ENCODE data around the gene GRAMD4.

- TF ChIP-seq CTCF (conservative IDR thresholded peaks at IDR 0.05 in 1 of 2, IDR thresholded peaks at IDR 0.05 in 1 of 2; ENCODE audit: extremely low read depth in 1 of 2, insufficient read depth in 1 of 2, low read depth in 1 of 2, low read length in 2 of 2) (no peak), EZH2 (IDR thresholded peaks at IDR 0.05; ENCODE audit: borderline replicate concordance, low read length) (no peak)
Measured at GRCh38 chr22:46675938-46676337, 55.8 kb downstream of the GRAMD4 start.

All from mammary epithelial cell (primary cell).